Suprapubic skin (tissue), 3 donors: ENCODE results near the gene KCNG2.

Source experiments
- POLR2A ChIP-seq, 2 donors: fragments of 450-650 bp; IDR thresholded peaks; one replicate each; pipeline ENCODE4 v1.6.1; 2017; ENCODE audit warnings: antibody characterized with exemption in 2 of 2, mild to moderate bottlenecking in 2 of 2, moderate library complexity in 2 of 2
- TF ChIP-seq, protein P1 (sequence below), 2 donors: fragments of 200-600 bp in 1 of 2; fragments of 450-650 bp in 1 of 2; sonication (generic) in 1 of 2; IDR thresholded peaks; one replicate each; pipeline ENCODE4 v1.5.1; 2016 to 2019; ENCODE audit warnings: antibody characterized with exemption in 2 of 2, mild to moderate bottlenecking in 1 of 2, moderate library complexity in 1 of 2

DNA sequence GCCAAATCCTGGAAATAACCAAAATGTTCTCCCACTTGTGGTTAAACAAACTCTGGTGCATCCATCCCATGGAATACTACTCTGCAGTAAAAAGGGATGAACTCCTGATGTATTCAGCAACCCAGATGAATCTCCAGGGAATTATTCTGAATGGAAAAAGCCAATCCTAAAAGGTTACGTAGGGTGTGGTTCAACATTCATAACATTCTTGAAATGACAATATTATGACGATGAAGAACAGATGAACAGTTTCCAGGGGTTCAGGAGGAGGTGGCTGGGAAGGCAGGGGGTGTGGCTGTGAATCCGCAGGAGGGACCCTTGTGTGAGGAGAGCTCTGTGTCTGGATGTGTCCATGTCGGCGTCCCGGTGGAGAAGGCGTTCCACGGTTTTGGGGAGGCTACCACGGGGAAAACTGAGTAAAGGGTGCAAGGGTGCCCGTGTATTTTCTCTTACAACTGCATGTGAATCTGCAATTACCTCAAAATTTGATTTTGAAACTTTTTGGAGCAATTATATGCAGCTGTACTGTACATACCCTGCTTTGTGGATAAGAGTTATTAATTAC, 47.3 kb downstream of the KCNG2 start:
- TF ChIP-seq, protein P1, sequence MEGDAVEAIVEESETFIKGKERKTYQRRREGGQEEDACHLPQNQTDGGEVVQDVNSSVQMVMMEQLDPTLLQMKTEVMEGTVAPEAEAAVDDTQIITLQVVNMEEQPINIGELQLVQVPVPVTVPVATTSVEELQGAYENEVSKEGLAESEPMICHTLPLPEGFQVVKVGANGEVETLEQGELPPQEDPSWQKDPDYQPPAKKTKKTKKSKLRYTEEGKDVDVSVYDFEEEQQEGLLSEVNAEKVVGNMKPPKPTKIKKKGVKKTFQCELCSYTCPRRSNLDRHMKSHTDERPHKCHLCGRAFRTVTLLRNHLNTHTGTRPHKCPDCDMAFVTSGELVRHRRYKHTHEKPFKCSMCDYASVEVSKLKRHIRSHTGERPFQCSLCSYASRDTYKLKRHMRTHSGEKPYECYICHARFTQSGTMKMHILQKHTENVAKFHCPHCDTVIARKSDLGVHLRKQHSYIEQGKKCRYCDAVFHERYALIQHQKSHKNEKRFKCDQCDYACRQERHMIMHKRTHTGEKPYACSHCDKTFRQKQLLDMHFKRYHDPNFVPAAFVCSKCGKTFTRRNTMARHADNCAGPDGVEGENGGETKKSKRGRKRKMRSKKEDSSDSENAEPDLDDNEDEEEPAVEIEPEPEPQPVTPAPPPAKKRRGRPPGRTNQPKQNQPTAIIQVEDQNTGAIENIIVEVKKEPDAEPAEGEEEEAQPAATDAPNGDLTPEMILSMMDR (IDR thresholded peaks at IDR 0.05): no peak
- TF ChIP-seq POLR2A (IDR thresholded peaks at IDR 0.05): no peak
